ENCODE results near the gene RPL36AL. TPM values are rescaled to one million over a fixed set of nuclear protein-coding genes. Genes with fewer than 3 reads are reported as not detected.

Gene RPL36AL
- total RNA-seq (2012; rRNA removed) (129 and 249 TPM in 2 replicates), polyA plus RNA-seq (2012; rRNA removed) (313 and 346 TPM in 2 replicates), Bru-seq, nascent RNA (percentile 98 among the genes with signal in this experiment), BruChase-seq, experiment 1, labeled RNA remaining after a 6-hour chase (percentile 97 among the genes with signal in this experiment), BruChase-seq, experiment 2, labeled RNA remaining after a 2-hour chase (percentile 97 among the genes with signal in this experiment)
- 59.6 and 120 TPM in 2 replicates for polyA plus RNA-seq (2012; cell fraction: cytosol; rRNA removed)
- polyA plus RNA-seq (2012; cell fraction: nucleus; rRNA removed; ENCODE audit: low replicate concordance), result 7.6 and 69.5 TPM in 2 replicates
- long read RNA-seq, transcript RPL36AL-201 (2 exons, 746 nt), result major isoform, 100 of 230 reads
- long read RNA-seq, partial matches to known transcripts, result 128 of 230 reads
- long read RNA-seq, other reads (novel, unspliced or antisense), result 2 of 230 reads

DNA sequence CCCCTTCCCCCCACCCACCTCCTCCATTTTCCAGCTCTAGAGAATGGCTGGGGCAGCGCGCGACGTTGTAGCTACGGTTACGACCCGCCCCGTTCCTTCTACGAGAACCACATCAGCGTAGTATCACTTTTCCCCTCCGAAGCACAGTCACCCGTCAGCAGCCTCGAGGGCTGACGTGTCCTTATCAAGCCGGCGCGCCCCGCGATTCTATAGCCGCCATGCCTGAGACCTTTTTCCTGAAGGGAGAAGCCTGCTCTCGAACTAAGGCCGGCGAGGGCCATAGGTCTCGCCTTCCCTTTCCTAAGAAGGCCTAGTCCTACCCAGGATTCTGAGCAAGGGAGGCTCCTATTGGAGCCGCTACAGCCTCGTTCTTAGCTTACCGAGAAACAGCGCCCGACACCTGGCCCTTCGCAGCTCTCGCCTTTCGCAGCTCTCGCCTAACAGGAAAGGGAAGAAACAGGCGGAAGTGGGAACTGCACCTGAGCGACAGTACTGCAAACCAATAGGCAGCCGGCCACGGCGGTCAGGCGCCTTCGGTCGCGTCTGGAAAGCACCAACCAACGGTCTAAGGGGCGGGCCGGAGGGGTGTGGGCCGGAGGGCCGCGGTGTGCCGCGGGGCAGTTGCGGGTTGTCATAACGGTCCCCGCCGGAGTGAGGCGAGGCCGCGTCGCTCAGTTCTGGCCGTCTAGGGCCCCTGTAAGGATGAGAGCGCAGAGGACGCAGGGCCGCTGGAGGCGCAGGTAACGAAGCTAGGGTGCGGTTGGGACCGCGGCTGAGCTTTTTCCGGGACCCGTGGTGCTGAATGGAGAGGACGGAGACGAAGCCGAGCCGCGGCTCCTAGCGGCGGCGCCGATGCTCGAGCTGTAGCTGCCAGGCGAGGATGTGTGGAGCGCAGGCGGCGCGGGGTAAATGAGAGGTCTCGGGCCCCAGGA, at the start of gene RPL36AL, which contains the start of gene MGAT2:
RPL36AL (minus strand) TSS at position 445 of the 932 bp plus-strand sequence. CDS start 1,522 bp downstream, outside the sequence.
MGAT2 (plus strand) TSS at position 618 of the 932 bp plus-strand sequence. CDS start 470 bp downstream, outside the sequence.
- H4K8ac ChIP-seq (ENCODE audit: low read depth in 2 of 2, low read length in 2 of 2), result peak within 1 kb of the TSS; percentile 68 to 86
- peak within 1 kb of the TSS; percentile 79 for H2BK5ac ChIP-seq (ENCODE audit: low read depth, low read length, poor library complexity, severe bottlenecking)
- H3K14ac ChIP-seq (replicated peaks; ENCODE audit: low read depth, low read length), result peak within 1 kb of the TSS; percentile 89
- H4K5ac ChIP-seq (ENCODE audit: low read depth, low read length), result peak within 1 kb of the TSS; percentile 76
- H3K27me3 ChIP-seq (ENCODE audit: control insufficient read depth, insufficient read depth, low read length), result no peaks in the 10 kb centered on the region
- TF ChIP-seq MAZ (IDR thresholded peaks at IDR 0.05; ENCODE audit: borderline replicate concordance, low read depth, low read length), result peak; percentile 47; the same call in 1 of the 2 replicates
- no peak for TF ChIP-seq BHLHE40 (IDR thresholded peaks at IDR 0.05; ENCODE audit: low read depth, low read length)
- TF ChIP-seq FOS (IDR thresholded peaks at IDR 0.05; ENCODE audit: low read depth, low read length), result peak; percentile 38; the same call in 1 of the 2 replicates
- TF ChIP-seq POLR2A (IDR thresholded peaks at IDR 0.05; ENCODE audit: low read depth, low read length), result peak; percentile 97
- no peak for TF ChIP-seq SMC3 (IDR thresholded peaks at IDR 0.05; ENCODE audit: low read depth, low read length)
- no peak for TF ChIP-seq RAD21 (IDR thresholded peaks at IDR 0.05; ENCODE audit: low read length)
- peak; percentile 55; the same call in 1 of the 2 replicates for TF ChIP-seq MXI1 (IDR thresholded peaks at IDR 0.05; ENCODE audit: borderline replicate concordance, low read depth, low read length)
- TF ChIP-seq, protein P1, sequence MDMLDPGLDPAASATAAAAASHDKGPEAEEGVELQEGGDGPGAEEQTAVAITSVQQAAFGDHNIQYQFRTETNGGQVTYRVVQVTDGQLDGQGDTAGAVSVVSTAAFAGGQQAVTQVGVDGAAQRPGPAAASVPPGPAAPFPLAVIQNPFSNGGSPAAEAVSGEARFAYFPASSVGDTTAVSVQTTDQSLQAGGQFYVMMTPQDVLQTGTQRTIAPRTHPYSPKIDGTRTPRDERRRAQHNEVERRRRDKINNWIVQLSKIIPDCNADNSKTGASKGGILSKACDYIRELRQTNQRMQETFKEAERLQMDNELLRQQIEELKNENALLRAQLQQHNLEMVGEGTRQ (IDR thresholded peaks at IDR 0.05; ENCODE audit: low read depth, low read length), result peak; percentile 90
- TF ChIP-seq, protein P2, sequence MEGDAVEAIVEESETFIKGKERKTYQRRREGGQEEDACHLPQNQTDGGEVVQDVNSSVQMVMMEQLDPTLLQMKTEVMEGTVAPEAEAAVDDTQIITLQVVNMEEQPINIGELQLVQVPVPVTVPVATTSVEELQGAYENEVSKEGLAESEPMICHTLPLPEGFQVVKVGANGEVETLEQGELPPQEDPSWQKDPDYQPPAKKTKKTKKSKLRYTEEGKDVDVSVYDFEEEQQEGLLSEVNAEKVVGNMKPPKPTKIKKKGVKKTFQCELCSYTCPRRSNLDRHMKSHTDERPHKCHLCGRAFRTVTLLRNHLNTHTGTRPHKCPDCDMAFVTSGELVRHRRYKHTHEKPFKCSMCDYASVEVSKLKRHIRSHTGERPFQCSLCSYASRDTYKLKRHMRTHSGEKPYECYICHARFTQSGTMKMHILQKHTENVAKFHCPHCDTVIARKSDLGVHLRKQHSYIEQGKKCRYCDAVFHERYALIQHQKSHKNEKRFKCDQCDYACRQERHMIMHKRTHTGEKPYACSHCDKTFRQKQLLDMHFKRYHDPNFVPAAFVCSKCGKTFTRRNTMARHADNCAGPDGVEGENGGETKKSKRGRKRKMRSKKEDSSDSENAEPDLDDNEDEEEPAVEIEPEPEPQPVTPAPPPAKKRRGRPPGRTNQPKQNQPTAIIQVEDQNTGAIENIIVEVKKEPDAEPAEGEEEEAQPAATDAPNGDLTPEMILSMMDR (conservative IDR thresholded peaks at IDR 0.05; ENCODE audit: low read depth, low read length), result peak; percentile 29; the same call in 1 of the 2 replicates
- no peak for TF ChIP-seq CEBPB (IDR thresholded peaks at IDR 0.05; ENCODE audit: low read depth, low read length)
- ATAC-seq (ENCODE audit: low read depth) (peak; percentile 94), DNase-seq (peak; percentile 99)
- H2AK5ac ChIP-seq (ENCODE audit: low read depth, low read length), result peak within 1 kb of the TSS; percentile 71
- in situ Hi-C loops (cut with MboI; ENCODE audit: low sequenced_read_pairs), result no loop called here
- peak within 1 kb of the TSS; percentile 90 for H3K23ac ChIP-seq (ENCODE audit: low read depth, low read length)
- BruUV-seq (replicated peaks), result no TSS peak
- POLR2A ChIA-PET (ENCODE audit: unreplicated experiment), result no interaction called here
- no peaks in the 10 kb centered on the region for H3K9me3 ChIP-seq (ENCODE audit: control insufficient read depth, insufficient read depth, low read length)
- dilution Hi-C loops (cut with HindIII; ENCODE audit: low sequenced_read_pairs, unreplicated experiment), result no loop called here
- intact Hi-C loops (cut with micrococcal nuclease), result loop anchor here (2.0 kb wide), 1 partner anchor 158 kb away; no protein-coding TSS in a partner anchor
- WGBS, 2 experiments (ENCODE audit: extremely low coverage in 2 of 2, insufficient read length in 1 of 2), result 0% methylated on average over 35 of the region's 85 CpGs; no CpG with 5 or more reads in 1 of the 2 experiments
- H3K18ac ChIP-seq (ENCODE audit: low read depth, low read length), result peak within 1 kb of the TSS; percentile 62
- H3K4me2 ChIP-seq (ENCODE audit: low read depth, low read length), result peak within 1 kb of the TSS; percentile 83
- peak within 1 kb of the TSS; percentile 91 for H3K27ac ChIP-seq (ENCODE audit: insufficient read depth, low read length)
- peak within 1 kb of the TSS; percentile 48; the same call in 1 of the 2 replicates for H2BK120ac ChIP-seq (ENCODE audit: low read depth, low read length)
- peak within 1 kb of the TSS; percentile 91 for H4K91ac ChIP-seq (ENCODE audit: insufficient read depth, low read depth, low read length)
- H2AK9ac ChIP-seq (replicated peaks; ENCODE audit: low read depth, low read length, poor library complexity), result peak within 1 kb of the TSS; percentile 92
- peaks cover 11% of the 10 kb centered on the region for H3K36me3 ChIP-seq (ENCODE audit: control insufficient read depth, insufficient read depth, low read length)
- CTCF ChIA-PET, result interaction anchor here (0.9 to 1.1 kb wide), 3 partner anchors 11 to 14 kb away, joined by 3 read pairs; no protein-coding TSS in a partner anchor
- peaks cover 46% of the 10 kb centered on the region for H4K20me1 ChIP-seq (ENCODE audit: insufficient read depth, low read length)
- H3K4ac ChIP-seq (ENCODE audit: low read depth, low read length), result peak within 1 kb of the TSS; percentile 93
- peak within 1 kb of the TSS; percentile 84 for H3K4me3 ChIP-seq (ENCODE audit: insufficient read depth, low read depth, low read length)
- H2BK15ac ChIP-seq (ENCODE audit: low read depth, low read length), result no peak within 1 kb of the TSS
- H3K9me1 ChIP-seq (ENCODE audit: insufficient read depth, low read length), result peaks cover 7% of the 10 kb centered on the region
- peak within 1 kb of the TSS; percentile 92 for H3K9ac ChIP-seq (ENCODE audit: low read depth, low read length)
- H2AFZ ChIP-seq (replicated peaks; ENCODE audit: low read length, poor library complexity), result peak within 1 kb of the TSS; percentile 89
- H3K4me1 ChIP-seq (ENCODE audit: control insufficient read depth, insufficient read depth, low read length), result peaks cover 13% of the 10 kb centered on the region
- H3K56ac ChIP-seq (ENCODE audit: extremely low read depth, insufficient read depth, low read length), result peak within 1 kb of the TSS; percentile 94
- H2BK20ac ChIP-seq (ENCODE audit: low read depth, low read length), result no peak within 1 kb of the TSS
- H3K79me1 ChIP-seq (ENCODE audit: low read depth in 1 of 2, low read length in 2 of 2), result peaks cover 8 to 57% of the 10 kb centered on the region in 2 experiments; a peak in 3 of 4 replicates
